Left lung (tissue), 10 donors: ENCODE data around the gene MAPK8IP3. TPM values are rescaled to one million over a fixed set of nuclear protein-coding genes. Genes with fewer than 3 reads are reported as not detected.

ENCODE experiments used
- ATAC-seq: fragments of 200-7000 bp; cut with Tn5 transposase; one replicate; pipeline ENCODE4 v1.9.1; 2020; ENCODE audit warnings: moderate library complexity
- DNase-seq, 4 donors: peaks; one replicate each; pipeline ENCODE4 v3.0.0-alpha.2; 2013 to 2020
- H3K27ac ChIP-seq, 2 donors: fragments of 200-600 bp; sonication (generic) in 1 of 2; one replicate each; pipeline versions ENCODE4 v1.5.0 to v1.8.0; 2020 to 2021
- H3K27me3 ChIP-seq, 2 donors: fragments of 200-600 bp; sonication (generic) in 1 of 2; one replicate each; pipeline versions ENCODE4 v1.5.0 to v1.8.0; 2020 to 2021
- H3K36me3 ChIP-seq, 2 donors: fragments of 200-600 bp; sonication (generic) in 1 of 2; one replicate each; pipeline versions ENCODE4 v1.5.0 to v1.8.0; 2020 to 2021
- H3K4me1 ChIP-seq, 2 donors: fragments of 200-600 bp; one replicate each; pipeline ENCODE4 v1.8.0; 2021
- H3K4me3 ChIP-seq, 2 donors: fragments of 200-600 bp; sonication (generic) in 1 of 2; one replicate each; pipeline versions ENCODE4 v1.5.0 to v1.8.0; 2020 to 2021; ENCODE audit warnings: mild to moderate bottlenecking in 1 of 2
- H3K9me3 ChIP-seq, 2 donors: fragments of 200-600 bp; sonication (generic) in 1 of 2; one replicate each; pipeline versions ENCODE4 v1.5.0 to v1.8.0; 2020 to 2021
- intact Hi-C, 2 donors: fragments of 100-400 bp; cut with DNase I; formaldehyde crosslinking; loops; one replicate each; pipeline versions ENCODE4 v1.11.2 to v1.14.2; 2022
- microRNA-seq, 2 donors: library from miRNA; unstranded; fragments of <30 nt; microRNA quantifications; one replicate each; pipeline ENCODE4, GENCODE V29; 2019
- polyA plus RNA-seq, 6 donors: library from polyadenylated mRNA; unstranded; fragments of 120-200 nt; gene quantifications; one replicate each; pipeline ENCODE4 v1.2.1, GENCODE V29; 2013; ENCODE audit not compliant: insufficient read length in 6 of 6
- total RNA-seq, 2 donors: library from RNA; stranded (reverse); fragmentation: NEBNext Ultra II Directional; extraction: Animal tissue kit (Norgen Biotek cat#: 25700); gene quantifications; one replicate each; pipeline ENCODE4 v1.2.1, GENCODE V29; 2021
- TF ChIP-seq, protein P1 (sequence below), 2 donors: fragments of 200-600 bp; sonication (generic) in 1 of 2; IDR thresholded peaks; one replicate each; pipeline versions ENCODE4 v1.5.0 to v1.8.0; 2021; ENCODE audit warnings: antibody characterized with exemption in 2 of 2
- donor health status: DM: no; HTN: yes; CAD: no.
- donor health status: DM: no; HTN: no; CAD: no.

MAPK8IP3 gene
- total and polyA plus RNA-seq, 8 donors = 48.1 to 85.9 (median 64.0) TPM

DNA sequence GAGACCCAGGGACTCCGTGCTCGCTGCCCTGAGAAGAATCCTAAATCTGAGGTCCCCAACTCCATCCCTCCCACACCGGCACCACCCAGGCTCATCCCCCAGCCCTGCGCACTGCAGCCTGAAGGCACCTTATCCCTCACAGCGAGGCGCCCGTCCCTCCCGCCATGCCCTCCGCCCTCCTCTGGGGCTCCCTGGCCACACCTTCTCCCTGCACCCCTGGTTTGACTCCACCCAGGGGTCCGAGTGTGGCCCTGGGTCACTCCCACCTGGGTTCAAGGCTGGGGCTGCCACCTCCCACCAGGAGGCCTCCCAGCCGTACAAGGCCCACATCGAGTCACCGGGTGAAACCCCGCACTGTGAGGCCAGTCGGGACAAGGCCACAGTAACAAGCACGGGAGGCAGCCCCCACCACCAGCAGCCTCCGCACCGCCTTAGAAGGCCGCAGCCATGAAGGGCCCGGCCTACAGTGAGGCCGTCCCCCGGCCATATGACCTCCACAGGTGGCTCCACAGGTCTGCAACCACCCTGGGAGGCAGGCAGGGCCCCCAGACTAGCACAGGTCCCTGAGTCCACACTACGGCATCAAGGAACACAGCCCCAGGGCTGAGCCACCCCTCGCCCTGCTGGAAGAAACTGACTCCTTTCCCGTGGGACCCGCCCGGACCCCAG lies 112.3 kb downstream of the MAPK8IP3 start:
- TF ChIP-seq, protein P1, sequence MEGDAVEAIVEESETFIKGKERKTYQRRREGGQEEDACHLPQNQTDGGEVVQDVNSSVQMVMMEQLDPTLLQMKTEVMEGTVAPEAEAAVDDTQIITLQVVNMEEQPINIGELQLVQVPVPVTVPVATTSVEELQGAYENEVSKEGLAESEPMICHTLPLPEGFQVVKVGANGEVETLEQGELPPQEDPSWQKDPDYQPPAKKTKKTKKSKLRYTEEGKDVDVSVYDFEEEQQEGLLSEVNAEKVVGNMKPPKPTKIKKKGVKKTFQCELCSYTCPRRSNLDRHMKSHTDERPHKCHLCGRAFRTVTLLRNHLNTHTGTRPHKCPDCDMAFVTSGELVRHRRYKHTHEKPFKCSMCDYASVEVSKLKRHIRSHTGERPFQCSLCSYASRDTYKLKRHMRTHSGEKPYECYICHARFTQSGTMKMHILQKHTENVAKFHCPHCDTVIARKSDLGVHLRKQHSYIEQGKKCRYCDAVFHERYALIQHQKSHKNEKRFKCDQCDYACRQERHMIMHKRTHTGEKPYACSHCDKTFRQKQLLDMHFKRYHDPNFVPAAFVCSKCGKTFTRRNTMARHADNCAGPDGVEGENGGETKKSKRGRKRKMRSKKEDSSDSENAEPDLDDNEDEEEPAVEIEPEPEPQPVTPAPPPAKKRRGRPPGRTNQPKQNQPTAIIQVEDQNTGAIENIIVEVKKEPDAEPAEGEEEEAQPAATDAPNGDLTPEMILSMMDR (IDR thresholded peaks at IDR 0.05) = no peak
- no peak for ATAC-seq

DNA sequence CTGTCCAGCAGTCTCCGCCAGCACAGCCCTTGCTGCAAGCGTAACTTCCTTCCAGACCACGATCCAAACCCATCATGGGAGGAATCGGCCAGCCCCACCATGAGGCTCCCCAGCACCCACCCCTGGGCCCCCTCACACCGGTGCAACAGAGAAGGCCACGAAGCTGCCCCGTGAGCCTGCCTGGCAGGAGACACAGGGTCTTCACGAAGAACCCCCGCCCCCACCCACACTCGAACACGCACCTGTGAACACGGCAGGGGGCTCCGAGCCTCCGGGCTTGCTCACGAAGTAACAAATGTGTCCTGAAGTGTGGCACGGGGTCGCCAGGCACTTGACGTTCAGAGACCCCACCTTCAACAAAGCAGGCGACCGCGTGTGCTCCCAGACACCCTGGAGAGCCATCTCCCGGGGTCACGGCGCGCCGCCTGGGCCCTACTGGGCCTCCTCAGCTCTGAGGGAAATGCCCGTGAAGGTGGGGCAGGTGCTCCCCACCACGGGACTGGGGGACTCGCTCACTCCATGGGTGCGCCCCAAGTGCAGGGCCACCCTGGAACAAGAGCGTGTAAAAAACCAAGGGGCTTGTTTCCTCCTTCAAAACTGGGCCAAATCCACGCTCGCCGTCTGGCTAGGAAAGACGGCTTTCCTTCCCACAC lies 113.0 kb downstream of the MAPK8IP3 start:
- H3K27ac ChIP-seq = no peak overlapping the region
- no peak overlapping the region for H3K4me3 ChIP-seq
- intact Hi-C loops = no loop called here
- TF ChIP-seq, protein P1 (IDR thresholded peaks at IDR 0.05) = no peak
- H3K27me3 ChIP-seq = no peaks in the 10 kb centered on the region
- ATAC-seq (no peak), DNase-seq (no peak)
- no peaks in the 10 kb centered on the region for H3K9me3 ChIP-seq
- H3K36me3 ChIP-seq = peaks cover 0 to 83% of the 10 kb centered on the region in 2 donors
- no peaks in the 10 kb centered on the region for H3K4me1 ChIP-seq

More for the DNA sequence above, 112.3 kb downstream of the MAPK8IP3 start:
- Histone ChIP-seq H3K4me1 (no peaks in the 10 kb centered on the region), H3K27ac (no peak overlapping the region), H3K4me3 (no peak overlapping the region), H3K27me3 (no peaks in the 10 kb centered on the region), H3K9me3 (no peaks in the 10 kb centered on the region), H3K36me3 (peaks cover 0 to 89% of the 10 kb centered on the region in 2 donors)
- intact Hi-C loops = no loop called here
- no peak for DNase-seq

- H3K4me3 ChIP-seq = no peak overlapping the region
- TF ChIP-seq, protein P1 (IDR thresholded peaks at IDR 0.05) = no peak
- intact Hi-C loops = no loop called here
- DNase-seq (no peak), ATAC-seq (no peak)
- H3K4me1 ChIP-seq = peaks cover 0 to 4% of the 10 kb centered on the region in 2 donors
- peaks cover 0 to 79% of the 10 kb centered on the region in 2 donors for H3K36me3 ChIP-seq
- no peaks in the 10 kb centered on the region for H3K9me3 ChIP-seq
- no peak overlapping the region for H3K27ac ChIP-seq
- no peaks in the 10 kb centered on the region for H3K27me3 ChIP-seq
These were observed 113.6 kb downstream of the MAPK8IP3 start for GRCh38 chr16:1819611-1820010.

Small RNAs within 50 kb of the gene (microRNA-seq; reads per million reads assigned to microRNA genes)
- gene MIR3177 = 1.2 to 1.8 reads per million in 2 donors

Other genes with a start within 250 kb of the MAPK8IP3 start
- gene CLCN7, start 231.2 kb upstream of the MAPK8IP3 start, total RNA-seq = 100 to 1,000 TPM; 110 to 130 TPM
- 10 to 100 TPM; 28.6 to 35.4 (median 30.2) TPM for gene CLCN7, start 231.2 kb upstream of the MAPK8IP3 start, polyA plus RNA-seq
- not detected for gene PTX4, start 217.3 kb upstream of the MAPK8IP3 start, total RNA-seq
- under 1 TPM in 3 of 6 donors, not detected in 3; 0.15 to 0.20 (median 0.20) TPM for gene PTX4, start 217.3 kb upstream of the MAPK8IP3 start, polyA plus RNA-seq
- gene TELO2, start 212.8 kb upstream of the MAPK8IP3 start, total RNA-seq = 10 to 100 TPM; 34.9 to 38.6 TPM
- gene TELO2, start 212.8 kb upstream of the MAPK8IP3 start, polyA plus RNA-seq = 10 to 100 TPM; 24.5 to 49.1 (median 34.8) TPM
- gene TMEM204, start 172.5 kb upstream of the MAPK8IP3 start, total RNA-seq = 10 to 100 TPM; 26.6 to 28.7 TPM
- gene TMEM204, start 172.5 kb upstream of the MAPK8IP3 start, polyA plus RNA-seq = 10 to 100 TPM; 15.4 to 20.6 (median 19.0) TPM
- 10 to 100 TPM; 26.0 to 34.8 TPM for gene IFT140, start 94.1 kb upstream of the MAPK8IP3 start, total RNA-seq
- 10 to 100 TPM; 30.9 to 36.0 (median 33.2) TPM for gene IFT140, start 94.1 kb upstream of the MAPK8IP3 start, polyA plus RNA-seq
- 10 to 100 TPM; 17.3 to 18.9 TPM for gene CRAMP1, start 93.8 kb upstream of the MAPK8IP3 start, total RNA-seq
- gene CRAMP1, start 93.8 kb upstream of the MAPK8IP3 start, polyA plus RNA-seq = 10 to 100 TPM; 25.9 to 33.0 (median 26.9) TPM
- gene JPT2, start 27.9 kb upstream of the MAPK8IP3 start, total RNA-seq = 10 to 100 TPM; 72.2 to 72.3 TPM
- gene JPT2, start 27.9 kb upstream of the MAPK8IP3 start, polyA plus RNA-seq = 10 to 100 TPM; 64.8 to 79.5 (median 72.4) TPM
- 10 to 100 TPM; 54.6 to 62.9 TPM for gene NME3, start 65.3 kb downstream of the MAPK8IP3 start, total RNA-seq
- gene NME3, start 65.3 kb downstream of the MAPK8IP3 start, polyA plus RNA-seq = 10 to 100 TPM; 19.9 to 43.8 (median 30.2) TPM
- gene EME2, start 66.6 kb downstream of the MAPK8IP3 start, total RNA-seq = 10 to 100 TPM; 19.2 to 25.3 TPM
- gene EME2, start 66.6 kb downstream of the MAPK8IP3 start, polyA plus RNA-seq = 10 to 100 TPM in 1 of 6 donors, 1 to 10 TPM in 5; 7.0 to 12.2 (median 8.7) TPM
- 10 to 100 TPM; 72.5 to 91.5 TPM for gene MRPS34, start 66.9 kb downstream of the MAPK8IP3 start, total RNA-seq
- gene MRPS34, start 66.9 kb downstream of the MAPK8IP3 start, polyA plus RNA-seq = 10 to 100 TPM; 47.5 to 68.9 (median 58.4) TPM
- 10 to 100 TPM; 30.5 to 36.2 TPM for gene SPSB3, start 76.4 kb downstream of the MAPK8IP3 start, total RNA-seq
- 10 to 100 TPM; 23.6 to 40.0 (median 33.0) TPM for gene SPSB3, start 76.4 kb downstream of the MAPK8IP3 start, polyA plus RNA-seq
- 10 to 100 TPM; 44.0 to 47.9 TPM for gene NUBP2, start 76.8 kb downstream of the MAPK8IP3 start, total RNA-seq
- gene NUBP2, start 76.8 kb downstream of the MAPK8IP3 start, polyA plus RNA-seq = 10 to 100 TPM; 32.6 to 56.4 (median 41.0) TPM
- 1 to 10 TPM in 1 of 2 donors, under 1 TPM in 1; 0.37 to 2.2 TPM for gene IGFALS, start 87.5 kb downstream of the MAPK8IP3 start, total RNA-seq
- 1 to 10 TPM; 1.8 to 3.3 (median 2.6) TPM for gene IGFALS, start 87.5 kb downstream of the MAPK8IP3 start, polyA plus RNA-seq
- 10 to 100 TPM; 47.1 to 62.0 TPM for gene HAGH, start 120.6 kb downstream of the MAPK8IP3 start, total RNA-seq
- gene HAGH, start 120.6 kb downstream of the MAPK8IP3 start, polyA plus RNA-seq = 10 to 100 TPM; 21.0 to 29.9 (median 24.9) TPM
- gene FAHD1, start 121.0 kb downstream of the MAPK8IP3 start, total RNA-seq = 10 to 100 TPM; 20.9 to 22.4 TPM
- 10 to 100 TPM; 17.4 to 23.2 (median 19.0) TPM for gene FAHD1, start 121.0 kb downstream of the MAPK8IP3 start, polyA plus RNA-seq
- not detected for gene MEIOB, start 166.0 kb downstream of the MAPK8IP3 start, total RNA-seq
- under 1 TPM; 0.37 to 0.75 (median 0.59) TPM for gene MEIOB, start 166.0 kb downstream of the MAPK8IP3 start, polyA plus RNA-seq
- gene HS3ST6, start 212.2 kb downstream of the MAPK8IP3 start, total RNA-seq = 1 to 10 TPM in 1 of 2 donors, not detected in 1; 1.4 TPM
- gene HS3ST6, start 212.2 kb downstream of the MAPK8IP3 start, polyA plus RNA-seq = under 1 TPM in 3 of 6 donors, not detected in 3; 0.13 to 0.21 (median 0.15) TPM
- 10 to 100 TPM; 26.1 to 66.7 TPM for gene MSRB1, start 237.0 kb downstream of the MAPK8IP3 start, total RNA-seq
- 10 to 100 TPM in 5 of 6 donors, 1 to 10 TPM in 1; 9.8 to 15.5 (median 14.4) TPM for gene MSRB1, start 237.0 kb downstream of the MAPK8IP3 start, polyA plus RNA-seq
- gene RPL3L, start 248.5 kb downstream of the MAPK8IP3 start, total RNA-seq = under 1 TPM in 1 of 2 donors, not detected in 1; 0.13 TPM
- under 1 TPM in 5 of 6 donors, not detected in 1; 0.11 to 0.20 (median 0.16) TPM for gene RPL3L, start 248.5 kb downstream of the MAPK8IP3 start, polyA plus RNA-seq